VCaP (cell line): ENCODE measurements around the gene NEU3.

Source experiments
- H3K27ac ChIP-seq: fragments of 450-650 bp; 2 replicates; pipeline ENCODE4 v1.5.1; 2017
- TF ChIP-seq, protein P1 (sequence below): fragments of 450-650 bp; conservative IDR thresholded peaks from 2 replicates; pipeline ENCODE4 v1.5.1; 2017; ENCODE audit warnings: mild to moderate bottlenecking, moderate library complexity

The NEU3 gene

DNA sequence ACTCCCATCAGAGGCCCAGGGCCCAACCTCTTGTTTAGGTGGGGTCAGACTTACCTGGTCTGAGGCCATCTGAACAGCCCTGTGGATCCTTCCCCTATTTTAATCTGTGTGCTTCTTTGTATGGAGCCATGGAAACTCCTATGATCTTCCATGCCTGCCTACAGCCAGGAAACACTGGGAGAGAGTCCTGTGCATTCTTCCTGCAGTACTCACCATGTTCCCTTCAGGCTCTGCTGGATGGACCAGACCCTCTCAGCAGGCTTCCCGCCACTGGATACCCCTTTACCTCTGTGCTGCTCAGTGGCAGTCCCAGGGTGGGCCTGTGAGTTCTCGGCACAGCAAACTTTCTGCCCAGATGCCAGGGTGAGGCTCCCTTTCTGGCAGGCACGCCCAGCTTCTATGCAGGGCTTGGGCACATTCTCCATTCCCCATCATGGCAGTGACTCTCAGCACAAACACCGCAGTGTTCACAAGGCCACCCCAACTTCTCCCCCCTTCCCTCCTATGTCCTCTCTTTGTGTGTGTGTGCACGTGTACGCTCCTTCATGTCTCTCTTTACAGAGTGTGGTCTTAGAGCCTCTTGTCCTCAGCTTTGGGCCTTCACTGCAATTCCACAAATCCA, 34.8 kb downstream of the NEU3 start:
- TF ChIP-seq, protein P1, sequence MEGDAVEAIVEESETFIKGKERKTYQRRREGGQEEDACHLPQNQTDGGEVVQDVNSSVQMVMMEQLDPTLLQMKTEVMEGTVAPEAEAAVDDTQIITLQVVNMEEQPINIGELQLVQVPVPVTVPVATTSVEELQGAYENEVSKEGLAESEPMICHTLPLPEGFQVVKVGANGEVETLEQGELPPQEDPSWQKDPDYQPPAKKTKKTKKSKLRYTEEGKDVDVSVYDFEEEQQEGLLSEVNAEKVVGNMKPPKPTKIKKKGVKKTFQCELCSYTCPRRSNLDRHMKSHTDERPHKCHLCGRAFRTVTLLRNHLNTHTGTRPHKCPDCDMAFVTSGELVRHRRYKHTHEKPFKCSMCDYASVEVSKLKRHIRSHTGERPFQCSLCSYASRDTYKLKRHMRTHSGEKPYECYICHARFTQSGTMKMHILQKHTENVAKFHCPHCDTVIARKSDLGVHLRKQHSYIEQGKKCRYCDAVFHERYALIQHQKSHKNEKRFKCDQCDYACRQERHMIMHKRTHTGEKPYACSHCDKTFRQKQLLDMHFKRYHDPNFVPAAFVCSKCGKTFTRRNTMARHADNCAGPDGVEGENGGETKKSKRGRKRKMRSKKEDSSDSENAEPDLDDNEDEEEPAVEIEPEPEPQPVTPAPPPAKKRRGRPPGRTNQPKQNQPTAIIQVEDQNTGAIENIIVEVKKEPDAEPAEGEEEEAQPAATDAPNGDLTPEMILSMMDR = no peak
- H3K27ac ChIP-seq = no peak overlapping the region

DNA sequence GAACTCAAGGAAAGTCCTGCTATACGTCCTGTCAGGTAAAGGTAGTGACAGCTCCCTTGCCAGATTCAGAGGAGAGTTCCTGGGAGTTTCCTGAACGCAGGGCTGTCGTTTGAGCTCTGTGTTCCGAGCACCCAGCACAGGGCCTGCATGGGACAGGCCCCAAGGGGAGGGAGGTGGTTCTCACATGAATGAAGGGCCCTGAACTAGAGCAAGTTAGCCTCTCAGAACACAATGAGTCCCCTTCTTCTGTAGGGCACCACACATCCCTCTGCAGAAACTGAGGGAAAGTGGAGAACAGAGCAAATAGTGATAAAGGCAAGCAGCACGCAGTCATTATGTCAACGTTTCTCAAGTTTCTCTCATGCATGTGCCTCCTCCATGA, 35.3 kb downstream of the NEU3 start:
- TF ChIP-seq, protein P1 = no peak
- H3K27ac ChIP-seq = no peak overlapping the region

DNA sequence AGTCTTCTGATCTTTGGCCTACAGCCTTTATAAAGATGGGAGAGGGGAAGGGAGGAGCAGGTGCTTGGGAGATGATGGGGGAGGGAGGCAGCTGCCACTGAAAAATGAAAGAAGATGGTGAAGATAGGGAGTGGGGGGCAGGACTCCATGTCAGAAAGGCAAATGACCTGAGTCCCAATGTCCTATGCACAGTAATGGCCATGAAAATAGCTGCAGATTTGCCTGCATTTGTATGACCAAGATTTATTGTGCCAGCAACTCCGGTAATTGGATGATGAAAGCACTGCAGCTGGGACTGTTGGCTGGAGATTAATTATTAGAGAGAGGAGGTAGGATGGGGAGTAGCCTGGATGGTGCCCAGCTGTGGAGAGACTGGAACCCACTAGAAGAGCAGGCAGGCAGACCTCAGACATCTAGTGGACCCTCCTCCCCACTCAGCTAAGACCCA, 36.1 kb downstream of the NEU3 start:
- H3K27ac ChIP-seq = no peak overlapping the region
- TF ChIP-seq, protein P1 = no peak

- H3K27ac ChIP-seq = no peak overlapping the region
- TF ChIP-seq, protein P1 = no peak
Observed at GRCh38 chr11:75025561-75025960, 36.8 kb downstream of the NEU3 start.

DNA sequence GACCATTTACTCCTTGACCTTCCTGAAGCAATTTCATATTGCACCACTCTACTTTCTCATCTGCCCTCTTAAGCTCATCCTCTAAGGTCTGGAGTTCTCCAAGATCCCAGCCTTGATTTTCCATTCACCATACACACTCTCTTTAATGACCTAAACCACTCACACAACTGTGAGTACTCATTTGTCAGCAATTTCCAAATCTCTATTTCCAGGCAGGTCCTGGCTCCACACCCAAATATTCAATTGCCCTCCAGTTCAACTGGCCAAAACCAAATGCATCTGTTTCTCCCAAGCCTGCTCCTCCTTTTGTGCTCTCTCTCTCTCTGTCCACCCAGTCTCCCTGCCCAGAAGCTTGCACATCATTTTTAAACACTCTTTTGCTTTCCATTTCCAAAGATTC, 39.6 kb downstream of the NEU3 start:
- TF ChIP-seq, protein P1 = no peak
- H3K27ac ChIP-seq = no peak overlapping the region

DNA sequence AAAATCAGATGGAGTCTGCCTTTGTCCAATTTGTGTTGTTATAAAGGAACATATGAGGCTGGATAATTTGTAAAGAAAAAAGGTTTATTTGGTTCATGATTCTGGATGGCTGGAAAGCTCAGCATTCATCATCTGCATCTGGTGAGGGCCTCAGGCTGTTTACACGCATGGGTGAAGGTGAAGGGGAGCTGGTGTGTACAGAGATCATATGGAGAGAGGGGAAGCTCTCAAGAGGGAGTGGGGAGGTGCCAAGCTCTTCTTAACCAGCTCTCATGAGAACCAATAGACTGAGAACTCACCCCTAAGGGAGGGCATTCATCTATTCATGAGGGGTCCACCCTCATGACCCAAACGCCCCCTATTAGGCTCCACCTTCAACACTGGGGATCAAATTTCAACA, 40.0 kb downstream of the NEU3 start:
- TF ChIP-seq, protein P1 = no peak
- H3K27ac ChIP-seq = no peak overlapping the region

GRCh38 chr11:75029836-75030631, 41.3 kb downstream of the NEU3 start:
- TF ChIP-seq, protein P1 = no peak

More at GRCh38 chr11:75029836-75030631, 41.3 kb downstream of the NEU3 start:
- no peak overlapping the region for H3K27ac ChIP-seq
